Body of pancreas (tissue), 4 donors: ENCODE data around the gene GMPR.

Source experiments
- CTCF ChIP-seq, 7 experiments: fragments of 450-650 bp in 4 of 7; fragments of 200-600 bp in 3 of 7; sonication (generic) in 3 of 7; IDR thresholded peaks; one replicate each; pipeline ENCODE4 v1.5.1; 2016 to 2019; ENCODE audit warnings: antibody characterized with exemption in 7 of 7
- POLR2A ChIP-seq, 3 donors: fragments of 450-650 bp; IDR thresholded peaks; one replicate each; pipeline ENCODE4 v1.6.1; 2016; ENCODE audit warnings: antibody characterized with exemption in 3 of 3, mild to moderate bottlenecking in 2 of 3

- TF ChIP-seq CTCF (IDR thresholded peaks at IDR 0.05), result no peak
- no peak for TF ChIP-seq POLR2A (IDR thresholded peaks at IDR 0.05)
Measured at GRCh38 chr6:16212276-16212675, 26.1 kb upstream of the GMPR start.
